ENCODE measurements around the gene CSPG5. TPM values are rescaled to one million over a fixed set of nuclear protein-coding genes. Genes with fewer than 3 reads are reported as not detected.
A peak's percentile ranks its signal among the peaks of the same experiment; 100 is the strongest.

The CSPG5 gene, protein sequence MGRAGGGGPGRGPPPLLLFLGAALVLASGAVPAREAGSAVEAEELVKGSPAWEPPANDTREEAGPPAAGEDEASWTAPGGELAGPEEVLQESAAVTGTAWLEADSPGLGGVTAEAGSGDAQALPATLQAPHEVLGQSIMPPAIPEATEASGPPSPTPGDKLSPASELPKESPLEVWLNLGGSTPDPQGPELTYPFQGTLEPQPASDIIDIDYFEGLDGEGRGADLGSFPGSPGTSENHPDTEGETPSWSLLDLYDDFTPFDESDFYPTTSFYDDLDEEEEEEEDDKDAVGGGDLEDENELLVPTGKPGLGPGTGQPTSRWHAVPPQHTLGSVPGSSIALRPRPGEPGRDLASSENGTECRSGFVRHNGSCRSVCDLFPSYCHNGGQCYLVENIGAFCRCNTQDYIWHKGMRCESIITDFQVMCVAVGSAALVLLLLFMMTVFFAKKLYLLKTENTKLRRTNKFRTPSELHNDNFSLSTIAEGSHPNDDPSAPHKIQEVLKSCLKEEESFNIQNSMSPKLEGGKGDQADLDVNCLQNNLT
- 0.66 and 1.2 TPM in 2 replicates for total RNA-seq (2014; rRNA removed)
- Bru-seq, nascent RNA = percentile 36 among the genes with signal in this experiment
- percentile 58 among the genes with signal in this experiment for BruChase-seq, experiment 1, labeled RNA remaining after a 6-hour chase
- percentile 64 among the genes with signal in this experiment for BruChase-seq, experiment 2, labeled RNA remaining after a 2-hour chase
- long read RNA-seq, full-length matches to known transcripts = 3 of 4 reads
- long read RNA-seq, partial matches to known transcripts = 1 of 4 reads
- long read RNA-seq, other reads (novel, unspliced or antisense) = 0 of 4 reads

GRCh38 chr3:47578691-47579632 lies at the start of gene CSPG5:
TSS of gene CSPG5 (minus strand) at chr3:47578865. CDS start at chr3:47578693, 172 bp downstream.
- intact Hi-C loops (cut with micrococcal nuclease) = no loop called here
- Histone ChIP-seq H3K27me3 (ENCODE audit: low read length) (peaks cover 12% of the 10 kb centered on the region), H3K4me2 (ENCODE audit: low read length) (peak within 1 kb of the TSS; percentile 87), H3K79me2 (ENCODE audit: low read length) (no peaks in the 10 kb centered on the region), H4K20me1 (ENCODE audit: low read length) (no peaks in the 10 kb centered on the region), H3K36me3 (ENCODE audit: low read depth, low read length) (no peaks in the 10 kb centered on the region), H3K9ac (ENCODE audit: low read length) (no peak within 1 kb of the TSS), H3K9me3 (ENCODE audit: low read length) (no peaks in the 10 kb centered on the region), H3K9me2 (replicated peaks; ENCODE audit: low read length) (no peaks in the 10 kb centered on the region), H3F3A (ENCODE audit: low read length, unreplicated experiment) (no peaks in the 10 kb centered on the region), H3K4me3 (ENCODE audit: low read length) (peak within 1 kb of the TSS; percentile 65), H3K4me1 (ENCODE audit: insufficient read depth, low read length) (no peaks in the 10 kb centered on the region; the same call in 1 of the 2 replicates), H2AFZ (ENCODE audit: low read length) (peak within 1 kb of the TSS; percentile 81), H3K27ac (ENCODE audit: low read length) (no peak within 1 kb of the TSS)
- POLR2A ChIA-PET (ENCODE audit: unreplicated experiment) = interaction anchor here (0.6 kb wide), 1 partner anchor 29 kb away, joined by 3 read pairs; no protein-coding TSS in a partner anchor
- CTCF ChIA-PET = interaction anchor here (0.6 kb wide), 1 partner anchor 57 kb away, joined by 3 read pairs; no protein-coding TSS in a partner anchor
- no peak for TF ChIP-seq CTCF (conservative IDR thresholded peaks at IDR 0.05; ENCODE audit: low read depth, low read length)
- no peak for TF ChIP-seq EZH2phosphoT487 (IDR thresholded peaks at IDR 0.05; ENCODE audit: borderline replicate concordance, low read length)
- no peak for TF ChIP-seq EZH2 (IDR thresholded peaks at IDR 0.05; ENCODE audit: low read length, unreplicated experiment)
- DNase-seq (no peak), ATAC-seq (peak; percentile 53)
- no TSS peak for BruUV-seq (replicated peaks)

GRCh38 chr3:47628426-47628825 lies 49.8 kb upstream of the CSPG5 start:
- no TSS peak for BruUV-seq (replicated peaks)
- no peak overlapping the region for H3K27ac ChIP-seq (ENCODE audit: low read length)
- no peaks in the 10 kb centered on the region for H3F3A ChIP-seq (ENCODE audit: low read length, unreplicated experiment)
- H3K4me3 ChIP-seq (ENCODE audit: low read length) = no peak overlapping the region
- H3K27me3 ChIP-seq (ENCODE audit: low read length) = no peaks in the 10 kb centered on the region
- intact Hi-C loops (cut with micrococcal nuclease) = no loop called here
- H4K20me1 ChIP-seq (ENCODE audit: low read length) = no peaks in the 10 kb centered on the region
- H3K79me2 ChIP-seq (ENCODE audit: low read length) = no peaks in the 10 kb centered on the region
- DNase-seq (no peak), ATAC-seq (no peak)
- POLR2A ChIA-PET (ENCODE audit: unreplicated experiment) = no interaction called here
- no peak overlapping the region for H2AFZ ChIP-seq (ENCODE audit: low read length)
- CTCF ChIA-PET = no interaction called here
- no peak for TF ChIP-seq EZH2 (IDR thresholded peaks at IDR 0.05; ENCODE audit: low read length, unreplicated experiment)
- no peak for TF ChIP-seq EZH2phosphoT487 (IDR thresholded peaks at IDR 0.05; ENCODE audit: borderline replicate concordance, low read length)
- no peak for TF ChIP-seq CTCF (conservative IDR thresholded peaks at IDR 0.05; ENCODE audit: low read depth, low read length)
- H3K9ac ChIP-seq (ENCODE audit: low read length) = no peak overlapping the region
- no peaks in the 10 kb centered on the region for H3K9me2 ChIP-seq (replicated peaks; ENCODE audit: low read length)
- no peaks in the 10 kb centered on the region for H3K4me1 ChIP-seq (ENCODE audit: insufficient read depth, low read length)
- H3K36me3 ChIP-seq (ENCODE audit: low read depth, low read length) = peaks cover 65% of the 10 kb centered on the region
- H3K4me2 ChIP-seq (ENCODE audit: low read length) = no peak overlapping the region
- H3K9me3 ChIP-seq (ENCODE audit: low read length) = no peaks in the 10 kb centered on the region

Data from PC-3 (cell line).